ENCODE data around the gene ATOH8.

Gene ATOH8

DNA sequence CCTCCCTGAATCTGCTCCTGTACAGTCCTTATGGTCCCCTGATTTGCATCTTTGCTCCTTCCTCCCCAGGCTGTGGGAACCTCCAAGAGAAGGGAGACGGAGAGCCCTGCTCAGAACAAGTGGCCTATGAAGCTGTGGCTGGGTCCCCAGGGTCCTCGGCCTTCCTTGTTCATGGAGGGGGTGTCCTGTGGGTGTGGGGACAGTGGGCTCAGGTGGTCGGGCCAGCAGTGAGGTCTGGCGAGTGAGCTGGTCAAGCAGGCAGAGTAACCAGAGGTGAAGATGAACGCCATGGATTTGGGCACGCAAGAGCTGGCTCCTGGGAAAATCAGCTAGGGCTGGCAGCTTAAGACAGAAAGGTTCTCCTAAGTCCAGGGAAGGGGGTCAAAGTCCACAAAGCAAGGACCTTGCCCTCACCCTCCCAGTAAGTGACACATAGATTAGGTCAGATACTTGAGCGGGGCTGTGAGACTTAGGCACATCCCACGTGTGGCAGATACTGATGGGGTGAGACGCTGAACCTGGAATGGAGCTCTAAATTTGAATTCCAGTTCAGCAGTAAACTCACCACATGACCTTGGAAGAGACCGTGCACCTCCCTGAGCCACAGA lies 34.8 kb upstream of the ATOH8 start:
- TF ChIP-seq, protein P1, sequence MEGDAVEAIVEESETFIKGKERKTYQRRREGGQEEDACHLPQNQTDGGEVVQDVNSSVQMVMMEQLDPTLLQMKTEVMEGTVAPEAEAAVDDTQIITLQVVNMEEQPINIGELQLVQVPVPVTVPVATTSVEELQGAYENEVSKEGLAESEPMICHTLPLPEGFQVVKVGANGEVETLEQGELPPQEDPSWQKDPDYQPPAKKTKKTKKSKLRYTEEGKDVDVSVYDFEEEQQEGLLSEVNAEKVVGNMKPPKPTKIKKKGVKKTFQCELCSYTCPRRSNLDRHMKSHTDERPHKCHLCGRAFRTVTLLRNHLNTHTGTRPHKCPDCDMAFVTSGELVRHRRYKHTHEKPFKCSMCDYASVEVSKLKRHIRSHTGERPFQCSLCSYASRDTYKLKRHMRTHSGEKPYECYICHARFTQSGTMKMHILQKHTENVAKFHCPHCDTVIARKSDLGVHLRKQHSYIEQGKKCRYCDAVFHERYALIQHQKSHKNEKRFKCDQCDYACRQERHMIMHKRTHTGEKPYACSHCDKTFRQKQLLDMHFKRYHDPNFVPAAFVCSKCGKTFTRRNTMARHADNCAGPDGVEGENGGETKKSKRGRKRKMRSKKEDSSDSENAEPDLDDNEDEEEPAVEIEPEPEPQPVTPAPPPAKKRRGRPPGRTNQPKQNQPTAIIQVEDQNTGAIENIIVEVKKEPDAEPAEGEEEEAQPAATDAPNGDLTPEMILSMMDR (IDR thresholded peaks at IDR 0.05; ENCODE audit: low read depth, low read length, missing control alignments): no peak
- DNase-seq (ENCODE audit: extremely low read depth, low read depth): no peak
- no peak overlapping the region for H3K4me3 ChIP-seq (replicated peaks; ENCODE audit: low read depth, low read length)

DNA sequence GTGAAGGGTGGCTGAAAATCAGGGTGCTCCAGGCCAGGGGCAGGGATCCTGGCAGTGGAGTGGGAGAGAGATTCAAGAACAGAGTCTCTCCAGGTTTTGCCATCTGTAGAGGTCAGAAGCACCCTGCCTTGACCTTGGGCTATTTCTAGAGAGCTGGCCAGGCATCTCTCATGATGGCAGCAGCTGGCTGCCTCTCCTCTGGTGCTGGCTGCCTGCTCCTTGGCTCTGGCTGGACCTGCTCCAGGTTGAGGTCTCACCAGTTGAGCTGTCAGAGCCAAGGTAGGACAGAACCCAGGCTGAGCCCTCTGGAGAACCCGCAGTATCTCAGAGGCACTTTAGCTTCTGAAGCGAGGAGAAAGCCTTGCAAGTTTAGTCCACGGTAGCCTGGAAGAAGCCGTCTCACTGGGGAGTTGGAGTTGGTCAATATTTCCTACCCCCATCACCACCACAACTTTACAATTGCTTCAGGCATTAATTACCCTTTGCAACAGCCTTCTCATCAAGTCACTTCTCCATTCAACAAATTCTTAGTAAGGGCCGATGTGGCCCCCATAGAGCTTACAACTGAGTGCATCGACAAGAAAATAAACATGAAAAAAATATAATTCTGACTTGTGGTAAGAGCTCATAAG lies 34.1 kb upstream of the ATOH8 start:
- DNase-seq (ENCODE audit: extremely low read depth, low read depth): no peak
- TF ChIP-seq, protein P1 (IDR thresholded peaks at IDR 0.05; ENCODE audit: low read depth, low read length, missing control alignments): no peak

DNA sequence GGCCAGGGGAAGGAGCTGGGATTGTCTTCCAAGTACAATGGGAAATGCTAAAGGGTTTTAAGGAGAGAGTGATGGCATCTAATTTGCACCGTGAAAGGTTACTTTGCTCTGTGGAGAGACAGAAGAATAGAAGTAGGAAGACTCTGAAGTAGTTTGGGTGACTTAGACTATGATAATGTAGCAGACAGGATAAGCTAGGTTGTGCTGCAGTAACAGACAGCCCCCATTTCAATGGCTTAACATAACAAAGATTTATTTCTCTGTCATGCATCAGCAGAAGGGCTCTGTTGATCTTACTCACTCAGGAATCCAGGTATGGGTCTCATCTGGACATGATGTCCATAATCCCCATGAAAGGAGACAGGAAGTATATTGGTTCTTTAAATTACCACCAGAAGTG lies 33.3 kb upstream of the ATOH8 start:
- no peak for DNase-seq (ENCODE audit: extremely low read depth, low read depth)
- TF ChIP-seq, protein P1 (IDR thresholded peaks at IDR 0.05; ENCODE audit: low read depth, low read length, missing control alignments): no peak
- no peak overlapping the region for H3K4me3 ChIP-seq (replicated peaks; ENCODE audit: low read depth, low read length)

More for the DNA sequence above, 34.1 kb upstream of the ATOH8 start:
- H3K4me3 ChIP-seq (replicated peaks; ENCODE audit: low read depth, low read length): no peak overlapping the region

DNA sequence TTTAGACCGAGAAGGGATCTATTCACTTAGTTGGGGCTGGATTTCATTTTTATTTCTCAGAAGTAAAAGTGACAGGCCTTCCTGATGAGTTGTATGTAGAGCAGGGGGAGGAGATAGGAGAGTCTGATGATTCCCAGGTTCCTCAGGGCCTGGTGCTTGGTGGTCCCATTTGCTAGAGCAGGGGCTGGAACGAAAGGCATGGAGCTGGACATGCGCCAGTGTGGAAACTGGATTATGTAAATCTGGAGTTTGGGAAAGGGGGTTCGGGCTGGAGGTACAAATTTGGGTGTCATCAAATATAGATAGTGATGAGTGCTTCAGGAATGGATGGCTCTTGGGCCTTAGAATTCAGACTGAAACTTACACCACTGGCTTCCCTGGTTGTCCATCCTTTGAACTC lies 32.1 kb upstream of the ATOH8 start:
- H3K4me3 ChIP-seq (replicated peaks; ENCODE audit: low read depth, low read length): no peak overlapping the region
- no peak for DNase-seq (ENCODE audit: extremely low read depth, low read depth)
- TF ChIP-seq, protein P1 (IDR thresholded peaks at IDR 0.05; ENCODE audit: low read depth, low read length, missing control alignments): no peak

DNA sequence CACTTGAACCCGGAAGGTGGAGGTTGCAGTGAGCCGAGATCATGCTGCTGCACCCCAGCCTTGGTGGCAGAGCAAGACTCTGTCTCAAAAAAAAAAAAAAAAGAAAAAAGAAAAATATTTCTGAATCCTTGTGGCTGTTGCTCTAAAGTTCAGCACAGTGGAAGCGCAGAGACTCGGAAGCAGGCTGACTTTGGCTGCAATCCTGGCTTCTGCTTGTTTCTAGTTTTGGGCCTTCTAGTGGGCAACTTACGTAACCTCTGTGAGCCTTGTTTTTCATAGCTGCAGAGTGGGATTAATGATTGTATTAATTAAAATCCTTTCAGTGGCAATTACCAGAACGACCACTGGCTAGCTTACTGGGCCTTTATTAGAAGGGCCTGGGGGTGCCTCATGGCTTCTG lies 31.3 kb upstream of the ATOH8 start:
- H3K4me3 ChIP-seq (replicated peaks; ENCODE audit: low read depth, low read length): no peak overlapping the region
- TF ChIP-seq, protein P1 (IDR thresholded peaks at IDR 0.05; ENCODE audit: low read depth, low read length, missing control alignments): no peak
- no peak for DNase-seq (ENCODE audit: extremely low read depth, low read depth)

DNA sequence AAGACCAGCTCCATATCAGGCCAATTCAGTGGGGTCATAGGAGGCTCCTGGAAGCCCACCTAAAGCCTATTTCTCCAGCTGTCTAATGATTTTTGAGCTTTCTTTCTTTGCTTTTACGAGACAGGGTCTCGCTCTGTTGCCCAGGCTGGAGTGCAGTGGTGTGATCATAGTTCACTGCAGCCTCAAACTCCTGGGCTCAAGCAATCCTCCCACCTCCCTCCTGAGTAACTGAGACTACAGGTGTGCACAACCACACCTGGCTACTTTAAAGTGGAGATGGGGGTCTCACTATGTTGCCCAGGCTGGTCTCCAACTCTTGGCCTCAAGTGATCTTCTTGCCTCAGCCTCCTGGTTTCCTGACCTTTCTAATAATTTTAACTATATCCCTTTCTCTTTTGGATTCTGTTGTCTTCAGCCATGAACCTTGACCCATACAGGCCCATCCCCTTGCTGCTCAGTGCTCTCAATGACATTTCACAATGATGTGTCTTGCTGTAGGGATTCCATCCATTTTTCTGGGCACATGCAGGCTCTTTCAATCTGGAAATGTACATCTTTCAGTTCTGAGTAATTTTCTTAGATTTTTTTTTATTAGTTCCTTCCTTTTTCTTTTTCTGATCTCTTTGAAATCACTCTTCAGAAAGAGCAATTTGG lies 30.0 kb upstream of the ATOH8 start:
- H3K4me3 ChIP-seq (replicated peaks; ENCODE audit: low read depth, low read length): no peak overlapping the region
- no peak for DNase-seq (ENCODE audit: extremely low read depth, low read depth)
- TF ChIP-seq, protein P1 (IDR thresholded peaks at IDR 0.05; ENCODE audit: low read depth, low read length, missing control alignments): no peak

Measured in HFF-Myc (cell line).